H9 (cell line): ENCODE results near the gene NSMF. TPM values are rescaled to one million over a fixed set of nuclear protein-coding genes. Genes with fewer than 3 reads are reported as not detected.

Source experiments
- DNase-seq: peaks from one replicate; pipeline ENCODE4 v3.0.0-alpha.2; 2017
- H2AFZ ChIP-seq: one replicate; pipeline ENCODE4 v1.6.1; 2013; ENCODE audit warnings: mild to moderate bottlenecking, low read length, control low read depth, moderate library complexity
- H2AK5ac ChIP-seq: 2 replicates; pipeline ENCODE4 v1.6.1; 2013; ENCODE audit warnings: low read length, control low read depth, mixed read lengths; ENCODE audit not compliant: insufficient read length
- H2BK120ac ChIP-seq: one replicate; pipeline ENCODE4 v1.6.1; 2013; ENCODE audit warnings: low read depth, mild to moderate bottlenecking, low read length, control low read depth, inconsistent platforms; ENCODE audit not compliant: poor library complexity, severe bottlenecking
- H2BK12ac ChIP-seq: 2 replicates; pipeline ENCODE4 v1.6.1; 2013; ENCODE audit warnings: low read length, control low read depth, mixed read lengths, low read depth; ENCODE audit not compliant: insufficient read length
- H2BK15ac ChIP-seq: 2 replicates; pipeline ENCODE4 v1.6.1; 2013; ENCODE audit warnings: low read depth, low read length, control low read depth
- H2BK20ac ChIP-seq: one replicate; pipeline ENCODE4 v1.6.1; 2013; ENCODE audit warnings: low read depth, mild to moderate bottlenecking, low read length, control low read depth, inconsistent platforms; ENCODE audit not compliant: poor library complexity, severe bottlenecking
- H2BK5ac ChIP-seq: 2 replicates; pipeline ENCODE4 v1.6.1; 2013; ENCODE audit warnings: low read length, control low read depth, mixed read lengths; ENCODE audit not compliant: insufficient read length
- H3K14ac ChIP-seq: 2 replicates; pipeline ENCODE4 v1.6.1; 2013; ENCODE audit warnings: low read length, control low read depth; ENCODE audit not compliant: insufficient read depth
- H3K18ac ChIP-seq: 2 replicates; pipeline ENCODE4 v1.6.1; 2013; ENCODE audit warnings: low read depth, mild to moderate bottlenecking, mixed read lengths, low read length, control low read depth; ENCODE audit not compliant: insufficient read length
- H3K23ac ChIP-seq: 2 replicates; pipeline ENCODE4 v1.6.1; 2013; ENCODE audit warnings: low read length, control low read depth, mixed read lengths, low read depth; ENCODE audit not compliant: insufficient read length
- H3K23me2 ChIP-seq: 2 replicates; pipeline ENCODE4 v1.6.1; 2013; ENCODE audit warnings: low read depth, mild to moderate bottlenecking, mixed read lengths, low read length, control low read depth; ENCODE audit not compliant: insufficient read length, poor library complexity, severe bottlenecking
- H3K27ac ChIP-seq: 2 replicates; pipeline ENCODE4 v1.5.1; 2013; ENCODE audit warnings: low read length, control low read depth, mixed read lengths, low read depth; ENCODE audit not compliant: insufficient read length
- H3K27me3 ChIP-seq: 2 replicates; pipeline ENCODE4 v1.6.1; 2013; ENCODE audit warnings: low read length, control low read depth, inconsistent platforms; ENCODE audit not compliant: insufficient read depth
- H3K4ac ChIP-seq: 2 replicates; pipeline ENCODE4 v1.6.1; 2013; ENCODE audit warnings: low read depth, mild to moderate bottlenecking, control low read depth, inconsistent platforms, low read length, moderate library complexity
- H3K4me1 ChIP-seq: 2 replicates; pipeline ENCODE4 v1.6.1; 2013; ENCODE audit warnings: low read length, control low read depth, inconsistent platforms; ENCODE audit not compliant: insufficient read depth
- H3K4me2 ChIP-seq: 2 replicates; pipeline ENCODE4 v1.6.1; 2013; ENCODE audit warnings: low read length, control low read depth, mixed read lengths; ENCODE audit not compliant: insufficient read length, insufficient read depth
- H3K56ac ChIP-seq: 2 replicates; pipeline ENCODE4 v1.6.1; 2013; ENCODE audit warnings: low read depth, mild to moderate bottlenecking, mixed read lengths, low read length, control low read depth; ENCODE audit not compliant: insufficient read length
- H3K79me1 ChIP-seq: 2 replicates; pipeline ENCODE4 v1.6.1; 2013; ENCODE audit warnings: low read depth, mild to moderate bottlenecking, moderate library complexity, low read length, control low read depth, inconsistent platforms; ENCODE audit not compliant: insufficient read depth, poor library complexity, severe bottlenecking
- H3K79me2 ChIP-seq: 2 replicates; pipeline ENCODE4 v1.6.1; 2013; ENCODE audit warnings: low read length, control low read depth, inconsistent platforms; ENCODE audit not compliant: insufficient read depth
- H3K9ac ChIP-seq: 2 replicates; pipeline ENCODE4 v1.6.1; 2013; ENCODE audit warnings: low read length, control low read depth, mixed read lengths; ENCODE audit not compliant: insufficient read length; ENCODE audit errors: extremely low read depth
- H3K9me3 ChIP-seq: one replicate; pipeline ENCODE4 v1.6.1; 2013; ENCODE audit warnings: low read depth, low read length, inconsistent platforms; ENCODE audit not compliant: control insufficient read depth
- H3T11ph ChIP-seq: one replicate; pipeline ENCODE4 v1.6.1; 2013; ENCODE audit warnings: mild to moderate bottlenecking, low read length, control low read depth, inconsistent platforms
- H4K20me1 ChIP-seq: one replicate; pipeline ENCODE4 v1.6.1; 2013; ENCODE audit not compliant: control insufficient read depth, insufficient read length, insufficient read depth
- H4K5ac ChIP-seq: 2 replicates; pipeline ENCODE4 v1.6.1; 2013; ENCODE audit warnings: low read depth, mild to moderate bottlenecking, mixed read lengths, low read length, control low read depth; ENCODE audit not compliant: insufficient read length
- H4K8ac ChIP-seq: replicated peaks from 2 replicates; pipeline ENCODE4 v1.6.1; 2013; ENCODE audit warnings: low read length, control low read depth, mixed read lengths, low read depth; ENCODE audit not compliant: insufficient read length
- H4K91ac ChIP-seq: 2 replicates; pipeline ENCODE4 v1.6.1; 2013; ENCODE audit warnings: low read depth, mild to moderate bottlenecking, moderate library complexity, mixed read lengths, low read length, control low read depth; ENCODE audit not compliant: insufficient read length
- H3K27ac Mint-ChIP-seq, 3 experiments: 2 replicates in 2 of 3; 3 replicates in 1 of 3; pipeline ENCODE4 v1.8.0; 2020 to 2021; ENCODE audit warnings: mixed read lengths in 3 of 3, mild to moderate bottlenecking in 1 of 3, moderate library complexity in 1 of 3
- H3K27me3 Mint-ChIP-seq: 2 replicates; pipeline ENCODE4 v1.8.0; 2021; ENCODE audit warnings: low read depth, mild to moderate bottlenecking, moderate library complexity, mixed read lengths
- H3K36me3 Mint-ChIP-seq, 3 experiments: 2 replicates in 2 of 3; 3 replicates in 1 of 3; pipeline ENCODE4 v1.8.0; 2020 to 2021; ENCODE audit warnings: low read depth in 3 of 3, mixed read lengths in 3 of 3; ENCODE audit not compliant: insufficient read depth in 1 of 3
- H3K4me1 Mint-ChIP-seq, 2 experiments: 2 replicates each; pipeline ENCODE4 v1.8.0; 2020; ENCODE audit warnings: mixed read lengths in 2 of 2
- H3K4me3 Mint-ChIP-seq, 2 experiments: 2 replicates in 1 of 2; 3 replicates in 1 of 2; pipeline ENCODE4 v1.8.0; 2020 to 2021; ENCODE audit warnings: mild to moderate bottlenecking in 2 of 2, mixed read lengths in 2 of 2, moderate library complexity in 1 of 2
- H3K9me3 Mint-ChIP-seq, 2 experiments: 2 replicates in 1 of 2; 3 replicates in 1 of 2; pipeline ENCODE4 v1.8.0; 2020; ENCODE audit warnings: mild to moderate bottlenecking in 2 of 2, mixed read lengths in 2 of 2, moderate library complexity in 1 of 2
- WGBS: extraction: QIAGEN DNeasy Blood & Tissue Kit; methylation state at CpG from one replicate; pipeline ENCODE4 v1.1.7; 2013; ENCODE audit warnings: missing lambda C conversion rate, low lambda C conversion rate, mixed read lengths; ENCODE audit not compliant: insufficient read length; ENCODE audit errors: extremely low coverage; 5-methylcytosine and 5-hydroxymethylcytosine counted together
- total RNA-seq: library from RNA; stranded (reverse); gene quantifications from 2 replicates; pipeline ENCODE4 v1.2.1, GENCODE V29; 2021
- TF ChIP-seq, protein P1 (sequence below): fragments of 200-600 bp; sonication (generic); conservative IDR thresholded peaks from 3 replicates; pipeline ENCODE4 v1.8.0; 2021; ENCODE audit warnings: antibody characterized with exemption, mild to moderate bottlenecking

Gene NSMF
- total RNA-seq, 1 experiment from 2014 or later: 46.3 TPM

DNA sequence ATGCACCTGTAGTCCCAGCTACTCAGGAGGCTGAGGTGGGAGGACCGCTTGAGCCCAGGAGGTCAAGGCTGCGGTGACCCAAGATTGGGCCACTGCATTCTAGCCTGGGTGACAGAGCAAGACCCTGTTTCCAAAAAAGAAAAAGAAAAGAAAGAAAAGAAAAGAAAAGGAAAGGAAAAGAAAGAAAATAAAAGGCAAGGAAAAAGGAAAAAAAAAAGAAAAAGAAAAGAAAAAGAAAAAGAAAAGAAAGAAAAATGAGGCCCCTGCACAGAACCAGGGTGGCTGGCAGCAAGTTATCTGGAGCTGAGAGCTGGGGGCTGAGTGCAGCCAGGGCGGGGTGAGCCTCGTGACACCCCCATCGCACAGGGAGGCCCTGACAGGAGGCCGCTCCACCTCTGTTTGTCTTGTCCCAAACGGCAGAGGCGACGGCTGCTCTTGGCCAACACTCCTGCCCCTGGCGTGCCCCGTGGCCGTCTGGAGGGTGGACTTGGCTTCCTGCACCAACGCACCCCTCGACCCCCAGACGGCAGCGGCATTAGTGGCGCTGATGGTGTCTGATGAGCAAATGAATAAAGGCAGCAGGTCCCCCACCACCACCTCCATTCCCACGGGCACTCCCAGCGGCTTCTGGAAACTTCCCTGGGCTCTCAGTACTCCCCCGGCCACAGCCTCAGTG, 52.9 kb downstream of the NSMF start:
- H2BK15ac ChIP-seq: no peak overlapping the region
- H3K27me3 ChIP-seq: no peaks in the 10 kb centered on the region
- Mint-ChIP-seq H3K9me3 (peaks cover 10 to 12% of the 10 kb centered on the region in 2 experiments), H3K27me3 (peaks cover 8% of the 10 kb centered on the region; the same call in 1 of the 2 replicates), H3K27ac (no peak overlapping the region), H3K4me1 (peaks cover 0 to 5% of the 10 kb centered on the region in 2 experiments; a peak in 1 of 4 replicates), H3K4me3 (peak overlapping the region in 1 of 2 experiments; percentile 73; a peak in 3 of 5 replicates), H3K36me3 (peaks cover 12 to 16% (median 15%) of the 10 kb centered on the region in 3 experiments)
- H3T11ph ChIP-seq: no peak overlapping the region
- no peaks in the 10 kb centered on the region for H4K20me1 ChIP-seq
- H3K27ac ChIP-seq: no peak overlapping the region
- no peak overlapping the region for H3K23ac ChIP-seq
- no peak overlapping the region for H2BK12ac ChIP-seq
- peak; percentile 37 for DNase-seq
- no peak overlapping the region for H3K56ac ChIP-seq
- H3K79me2 ChIP-seq: no peaks in the 10 kb centered on the region
- H2BK20ac ChIP-seq: no peak overlapping the region
- no peak overlapping the region for H2AK5ac ChIP-seq
- TF ChIP-seq, protein P1, sequence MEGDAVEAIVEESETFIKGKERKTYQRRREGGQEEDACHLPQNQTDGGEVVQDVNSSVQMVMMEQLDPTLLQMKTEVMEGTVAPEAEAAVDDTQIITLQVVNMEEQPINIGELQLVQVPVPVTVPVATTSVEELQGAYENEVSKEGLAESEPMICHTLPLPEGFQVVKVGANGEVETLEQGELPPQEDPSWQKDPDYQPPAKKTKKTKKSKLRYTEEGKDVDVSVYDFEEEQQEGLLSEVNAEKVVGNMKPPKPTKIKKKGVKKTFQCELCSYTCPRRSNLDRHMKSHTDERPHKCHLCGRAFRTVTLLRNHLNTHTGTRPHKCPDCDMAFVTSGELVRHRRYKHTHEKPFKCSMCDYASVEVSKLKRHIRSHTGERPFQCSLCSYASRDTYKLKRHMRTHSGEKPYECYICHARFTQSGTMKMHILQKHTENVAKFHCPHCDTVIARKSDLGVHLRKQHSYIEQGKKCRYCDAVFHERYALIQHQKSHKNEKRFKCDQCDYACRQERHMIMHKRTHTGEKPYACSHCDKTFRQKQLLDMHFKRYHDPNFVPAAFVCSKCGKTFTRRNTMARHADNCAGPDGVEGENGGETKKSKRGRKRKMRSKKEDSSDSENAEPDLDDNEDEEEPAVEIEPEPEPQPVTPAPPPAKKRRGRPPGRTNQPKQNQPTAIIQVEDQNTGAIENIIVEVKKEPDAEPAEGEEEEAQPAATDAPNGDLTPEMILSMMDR: no peak
- no peak overlapping the region for H3K9ac ChIP-seq
- H3K14ac ChIP-seq: no peak overlapping the region; the same call in 1 of the 2 replicates
- no peak overlapping the region for H3K18ac ChIP-seq
- no peaks in the 10 kb centered on the region for H3K9me3 ChIP-seq
- no peaks in the 10 kb centered on the region for H3K79me1 ChIP-seq
- no peak overlapping the region for H4K5ac ChIP-seq
- H4K91ac ChIP-seq: no peak overlapping the region
- no peak overlapping the region for H2BK120ac ChIP-seq
- H3K23me2 ChIP-seq: peaks cover 3% of the 10 kb centered on the region
- H3K4me1 ChIP-seq: no peaks in the 10 kb centered on the region
- H2AFZ ChIP-seq: no peak overlapping the region
- WGBS: no CpG with 5 or more reads among the region's 20 CpGs
- H3K4ac ChIP-seq: no peak overlapping the region
- no peak overlapping the region for H4K8ac ChIP-seq
- H3K4me2 ChIP-seq: no peak overlapping the region
- H2BK5ac ChIP-seq: no peak overlapping the region
